Heart left ventricle (tissue), 16 donors: ENCODE results near the gene LCN10. TPM values are rescaled to one million over a fixed set of nuclear protein-coding genes. Genes with fewer than 3 reads are reported as not detected.

Source experiments
- ATAC-seq, 4 donors: fragments of 200-7000 bp; cut with Tn5 transposase; one replicate each; pipeline ENCODE4 v1.9.1; 2020 to 2022; ENCODE audit warnings: moderate library complexity in 4 of 4, mild to moderate bottlenecking in 3 of 4, moderate number of reproducible peaks in 1 of 4
- DNase-seq, 5 donors: peaks; one replicate each; pipeline ENCODE4 v3.0.0-alpha.2; 2020
- H3K27ac ChIP-seq, 12 donors: fragments of 200-600 bp; sonication (generic) in 4 of 12; one replicate each; pipeline versions ENCODE4 v1.5.0 to v1.8.0; 2016 to 2022; ENCODE audit warnings: mild to moderate bottlenecking in 2 of 12
- H3K27me3 ChIP-seq, 9 donors: fragments of 200-600 bp; sonication (generic) in 2 of 9; one replicate each; pipeline versions ENCODE4 v1.5.1 to v1.8.0; 2016 to 2022; ENCODE audit warnings: mild to moderate bottlenecking in 3 of 9
- H3K36me3 ChIP-seq, 9 donors: fragments of 200-600 bp; sonication (generic) in 2 of 9; one replicate each; pipeline versions ENCODE4 v1.5.0 to v1.8.0; 2018 to 2022; ENCODE audit warnings: mild to moderate bottlenecking in 2 of 9
- H3K4me1 ChIP-seq, 12 donors: fragments of 200-600 bp; sonication (generic) in 4 of 12; one replicate each; pipeline versions ENCODE4 v1.5.0 to v1.8.0; 2016 to 2022; ENCODE audit warnings: mild to moderate bottlenecking in 3 of 12
- H3K4me3 ChIP-seq, 12 donors: fragments of 200-600 bp; sonication (generic) in 4 of 12; one replicate each; pipeline versions ENCODE4 v1.5.0 to v1.8.0; 2017 to 2022; ENCODE audit warnings: mild to moderate bottlenecking in 9 of 12, moderate library complexity in 4 of 12
- H3K9me3 ChIP-seq, 12 donors: fragments of 200-600 bp; sonication (generic) in 4 of 12; one replicate each; pipeline versions ENCODE4 v1.5.0 to v1.8.0; 2016 to 2022; ENCODE audit warnings: mild to moderate bottlenecking in 1 of 12
- POLR2A ChIP-seq, 2 donors: fragments of 450-650 bp; IDR thresholded peaks; one replicate each; pipeline ENCODE4 v1.6.1; 2017; ENCODE audit warnings: antibody characterized with exemption in 2 of 2, mild to moderate bottlenecking in 2 of 2, moderate library complexity in 2 of 2
- WGBS, 4 donors: extraction: QIAGEN DNeasy Blood & Tissue Kit in 2 of 4; methylation state at CpG; one replicate each; pipeline versions ENCODE4 v1.1.5 to v1.1.7; 2013 to 2018; 5-methylcytosine and 5-hydroxymethylcytosine counted together
- intact Hi-C, 10 donors: fragments of 100-400 bp; cut with DNase I; formaldehyde crosslinking; loops; one replicate each; pipeline versions ENCODE4 v1.11.1 to v1.14.2; 2022
- polyA plus RNA-seq, 2 donors: library from polyadenylated mRNA; stranded (reverse); fragments of 200-250 nt; gene quantifications; one replicate each; pipeline ENCODE4 v1.2.3, GENCODE V29; 2013
- total RNA-seq, 9 donors: library from RNA; depleted of rRNA in 2 of 9; stranded (reverse); fragments of >200 nt in 2 of 9; fragmentation: NEBNext Ultra II Directional in 3 of 9; extraction: Animal tissue kit (Norgen Biotek cat#: 25700) in 3 of 9; gene quantifications; one replicate each; pipeline versions ENCODE4 v1.1.0 to v1.2.4, GENCODE V29; 2016 to 2023
- TF ChIP-seq, protein P1 (sequence below), 12 donors: fragments of 200-600 bp; sonication (generic) in 4 of 12; IDR thresholded peaks; one replicate each; pipeline versions ENCODE4 v1.5.0 to v1.8.0; 2018 to 2022; ENCODE audit warnings: antibody characterized with exemption in 12 of 12, mild to moderate bottlenecking in 5 of 12
- donor health status: ischemic (EF 13 %, LVEDD 7.1; RV severe dilation, severe dysfunction).
- donor health status: healthy with polysubstance abuse.
- donor health status: DM: no; HTN: yes; CAD: no.
- donor health status: DM: no; HTN: no; CAD: no.
- donor health status: ischemic (EF 25% LVEDD 6.9; RV normal size, moderate dysfunction).
- donor health status: ischemic (EF 25% LVEDD 5.7; RV mildly dilated, moderate dysfunction).
- donor health status: healthy.
- donor health status: DM: yes; HTN: yes; CAD: no.
- donor health status: ischemic (EF 35%, LVEDD 5.7; RV mildly dilated, moderate dysfunction).
- donor health status: nonischemic (EF 11% LVEDD 7.7; RV severe dilation, severe dysfunction).
- donor health status: DM: yes; HTN: yes; CAD: no.
- donor health status: PGD.
- donor health status: ischemic (EF 29% LVEDD 5.4; RV normal size, mild dysfunction).
- donor health status: nonischemic (EF 23%, LVEDD 6.1; RV moderate dilation, normal function).

Gene LCN10
- total and polyA plus RNA-seq, 11 donors = 0.50 to 40.7 (median 10.5) TPM

DNA sequence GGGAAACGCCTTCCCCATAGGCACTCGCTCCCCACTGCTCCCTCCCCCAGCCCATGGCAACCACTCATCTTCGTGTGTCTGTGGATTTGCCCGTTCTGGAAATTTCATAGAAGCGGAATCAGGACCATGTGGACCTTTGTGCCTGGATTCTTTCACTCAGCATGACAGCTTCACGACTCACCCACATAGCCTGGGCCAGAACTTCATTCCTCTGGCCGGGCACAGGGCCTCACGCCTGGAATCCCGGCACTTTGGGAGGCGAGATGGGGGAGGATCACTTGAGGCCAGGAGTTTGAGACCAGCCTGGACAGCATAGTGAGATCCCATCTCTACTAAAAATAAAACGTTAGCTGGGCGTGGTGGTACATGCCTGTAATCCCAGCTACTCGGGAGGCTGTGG, 42.4 kb downstream of the LCN10 start:
- TF ChIP-seq, protein P1, sequence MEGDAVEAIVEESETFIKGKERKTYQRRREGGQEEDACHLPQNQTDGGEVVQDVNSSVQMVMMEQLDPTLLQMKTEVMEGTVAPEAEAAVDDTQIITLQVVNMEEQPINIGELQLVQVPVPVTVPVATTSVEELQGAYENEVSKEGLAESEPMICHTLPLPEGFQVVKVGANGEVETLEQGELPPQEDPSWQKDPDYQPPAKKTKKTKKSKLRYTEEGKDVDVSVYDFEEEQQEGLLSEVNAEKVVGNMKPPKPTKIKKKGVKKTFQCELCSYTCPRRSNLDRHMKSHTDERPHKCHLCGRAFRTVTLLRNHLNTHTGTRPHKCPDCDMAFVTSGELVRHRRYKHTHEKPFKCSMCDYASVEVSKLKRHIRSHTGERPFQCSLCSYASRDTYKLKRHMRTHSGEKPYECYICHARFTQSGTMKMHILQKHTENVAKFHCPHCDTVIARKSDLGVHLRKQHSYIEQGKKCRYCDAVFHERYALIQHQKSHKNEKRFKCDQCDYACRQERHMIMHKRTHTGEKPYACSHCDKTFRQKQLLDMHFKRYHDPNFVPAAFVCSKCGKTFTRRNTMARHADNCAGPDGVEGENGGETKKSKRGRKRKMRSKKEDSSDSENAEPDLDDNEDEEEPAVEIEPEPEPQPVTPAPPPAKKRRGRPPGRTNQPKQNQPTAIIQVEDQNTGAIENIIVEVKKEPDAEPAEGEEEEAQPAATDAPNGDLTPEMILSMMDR (IDR thresholded peaks at IDR 0.05) = no peak
- TF ChIP-seq POLR2A (IDR thresholded peaks at IDR 0.05) = no peak

DNA sequence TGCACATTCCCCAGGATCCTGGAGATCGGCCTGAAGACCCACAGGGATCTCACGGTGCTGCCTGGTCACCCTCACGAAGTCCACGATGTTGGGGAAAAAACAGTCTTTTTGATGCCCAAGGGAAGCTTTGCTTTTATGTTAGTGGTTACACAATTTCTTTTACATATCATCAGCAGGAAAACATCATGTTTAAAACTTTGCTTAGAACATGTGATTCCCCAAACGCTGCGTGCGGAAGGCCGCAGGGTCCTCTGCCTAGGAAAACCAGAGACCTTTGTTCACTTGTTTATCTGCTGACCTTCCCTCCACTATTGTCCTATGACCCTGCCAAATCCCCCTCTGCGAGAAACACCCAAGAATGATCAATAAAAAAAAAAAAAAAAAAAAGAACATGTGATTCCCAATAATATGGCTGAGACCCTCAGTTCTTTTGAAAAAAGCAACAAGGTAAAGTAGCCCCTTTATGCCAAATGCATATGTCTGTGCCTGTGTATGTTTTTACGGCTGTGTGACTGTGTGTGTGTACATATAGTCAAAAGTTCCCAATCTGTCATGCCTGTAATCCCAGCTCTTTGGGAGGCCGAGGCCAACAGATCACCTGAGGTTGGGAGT, 44.0 kb downstream of the LCN10 start:
- ATAC-seq = no peak

More for the DNA sequence above, 42.4 kb downstream of the LCN10 start:
- Histone ChIP-seq H3K27ac (no peak overlapping the region), H3K27me3 (peaks cover 0 to 18% (median 3%) of the 10 kb centered on the region in 9 donors), H3K4me1 (peaks cover 0 to 25% (median 2%) of the 10 kb centered on the region in 12 donors), H3K4me3 (no peak overlapping the region), H3K9me3 (no peaks in the 10 kb centered on the region), H3K36me3 (no peaks in the 10 kb centered on the region)
- DNase-seq = no peak
- WGBS, 4 donors = 62 to 83% (median 78%) methylated on average over 12 to 13 of the region's 13 CpGs
- intact Hi-C loops = no loop called here
- no peak for ATAC-seq

DNA sequence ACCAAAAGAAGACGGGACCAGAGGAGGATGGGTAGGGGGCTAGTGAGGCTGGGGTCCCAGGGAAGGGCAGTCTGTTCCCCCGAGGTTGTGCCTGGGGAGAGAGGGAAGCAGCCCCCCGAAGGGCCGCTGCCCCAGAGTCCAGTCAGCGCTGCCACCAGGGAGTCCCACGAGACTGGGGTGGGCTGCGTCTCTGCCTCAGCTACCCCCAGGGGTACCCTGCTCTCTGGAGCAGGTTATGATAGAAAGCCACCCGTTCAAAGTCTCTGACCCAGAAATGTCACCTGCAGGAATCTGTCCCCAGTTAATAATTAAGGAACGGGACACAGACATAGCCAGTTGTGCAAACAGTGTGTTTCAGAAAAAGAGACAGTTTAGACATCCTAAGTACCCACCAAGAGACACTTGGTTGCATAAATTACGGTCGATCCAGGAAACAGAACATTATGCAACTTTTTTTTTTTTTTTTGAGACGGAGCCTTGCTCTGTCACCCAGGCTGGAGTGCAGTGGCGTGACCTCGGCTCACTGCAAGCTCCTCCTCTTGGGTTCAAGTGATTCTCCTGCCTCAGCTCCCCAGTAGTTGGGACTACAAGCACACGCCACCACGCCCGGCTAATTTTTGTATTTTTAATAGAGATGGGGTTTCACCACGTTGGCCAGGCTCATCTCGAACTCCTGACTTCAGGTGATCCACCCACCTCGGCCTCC, 44.8 kb downstream of the LCN10 start:
- H3K4me3 ChIP-seq = no peak overlapping the region
- intact Hi-C loops = loop anchor here in 2 of 10 donors (10.0 kb wide), 1 partner anchor 213 kb away; the partner anchor contains the start of gene SEC16A (in 2 of the 2)
- no peak for ATAC-seq
- no peaks in the 10 kb centered on the region for H3K9me3 ChIP-seq
- DNase-seq = no peak
- H3K27me3 ChIP-seq = peaks cover 0 to 18% (median 3%) of the 10 kb centered on the region in 9 donors
- 78 to 81% (median 79%) methylated on average over 20 of the region's 20 CpGs for WGBS, 4 donors
- H3K27ac ChIP-seq = peak overlapping the region in 1 of 12 donors; percentile 42
- H3K4me1 ChIP-seq = peaks cover 0 to 34% (median 15%) of the 10 kb centered on the region in 12 donors
- H3K36me3 ChIP-seq = no peaks in the 10 kb centered on the region
- TF ChIP-seq, protein P1 (IDR thresholded peaks at IDR 0.05) = no peak
- TF ChIP-seq POLR2A (IDR thresholded peaks at IDR 0.05) = no peak

More for the DNA sequence above, 44.0 kb downstream of the LCN10 start:
- no peak for DNase-seq
- H3K9me3 ChIP-seq = no peaks in the 10 kb centered on the region
- TF ChIP-seq, protein P1 (IDR thresholded peaks at IDR 0.05) = no peak
- TF ChIP-seq POLR2A (IDR thresholded peaks at IDR 0.05) = no peak
- WGBS, 4 donors = 90 to 93% (median 92%) methylated on average over 10 to 11 of the region's 11 CpGs
- peaks cover 0 to 18% (median 3%) of the 10 kb centered on the region in 9 donors for H3K27me3 ChIP-seq
- H3K4me1 ChIP-seq = peaks cover 0 to 32% (median 10%) of the 10 kb centered on the region in 12 donors
- no peak overlapping the region for H3K4me3 ChIP-seq
- H3K27ac ChIP-seq = no peak overlapping the region
- intact Hi-C loops = loop anchor here in 2 of 10 donors (10.0 kb wide), 1 partner anchor 214 kb away; the partner anchor contains the start of gene SEC16A (in 2 of the 2)
- no peaks in the 10 kb centered on the region for H3K36me3 ChIP-seq
